Nephron (organoid): ENCODE measurements around the gene KCNMA1.

Experiments used
- H3K27ac Mint-ChIP-seq, 3 experiments: 2 replicates each; pipeline ENCODE4 v1.8.0; 2020; ENCODE audit warnings: mixed read lengths in 3 of 3, mild to moderate bottlenecking in 2 of 3, moderate library complexity in 1 of 3
- H3K27me3 Mint-ChIP-seq: 2 replicates; pipeline ENCODE4 v1.8.0; 2021; ENCODE audit warnings: low read depth, mild to moderate bottlenecking, moderate library complexity, mixed read lengths
- H3K36me3 Mint-ChIP-seq: 2 replicates; pipeline ENCODE4 v1.8.0; 2020; ENCODE audit warnings: low read depth, mixed read lengths
- H3K4me1 Mint-ChIP-seq: 2 replicates; pipeline ENCODE4 v1.8.0; 2020; ENCODE audit warnings: mixed read lengths
- H3K4me3 Mint-ChIP-seq, 3 experiments: 2 replicates each; pipeline ENCODE4 v1.8.0; 2020; ENCODE audit warnings: mild to moderate bottlenecking in 3 of 3, mixed read lengths in 3 of 3, moderate library complexity in 2 of 3
- H3K9me3 Mint-ChIP-seq: 2 replicates; pipeline ENCODE4 v1.8.0; 2020; ENCODE audit warnings: mixed read lengths
- CTCF ChIP-seq, 3 experiments: fragments of 200-600 bp; sonication (generic); IDR thresholded peaks; one replicate each; pipeline ENCODE4 v1.5.0; 2021; ENCODE audit warnings: antibody characterized with exemption in 3 of 3; ENCODE audit not compliant: unreplicated experiment in 3 of 3

Gene KCNMA1

GRCh38 chr10:77580482-77580881 lies 57.1 kb downstream of the KCNMA1 start:
- Mint-ChIP-seq H3K27me3 (peaks cover 10% of the 10 kb centered on the region), H3K27ac (no peak overlapping the region), H3K4me1 (peaks cover 38% of the 10 kb centered on the region), H3K4me3 (no peak overlapping the region), H3K36me3 (no peaks in the 10 kb centered on the region), H3K9me3 (no peaks in the 10 kb centered on the region)
- TF ChIP-seq CTCF (IDR thresholded peaks at IDR 0.05; ENCODE audit: unreplicated experiment in 3 of 3) = no peak

- Mint-ChIP-seq H3K9me3 (no peaks in the 10 kb centered on the region), H3K4me3 (no peak overlapping the region), H3K27ac (no peak overlapping the region), H3K27me3 (peaks cover 10% of the 10 kb centered on the region), H3K4me1 (peaks cover 33% of the 10 kb centered on the region), H3K36me3 (no peaks in the 10 kb centered on the region)
- TF ChIP-seq CTCF (IDR thresholded peaks at IDR 0.05; ENCODE audit: unreplicated experiment in 3 of 3) = no peak
Measured at GRCh38 chr10:77578583-77579227, 58.9 kb downstream of the KCNMA1 start.

- Mint-ChIP-seq H3K27me3 (peaks cover 10% of the 10 kb centered on the region), H3K4me1 (peaks cover 28% of the 10 kb centered on the region), H3K27ac (no peak overlapping the region), H3K36me3 (no peaks in the 10 kb centered on the region), H3K4me3 (no peak overlapping the region), H3K9me3 (no peaks in the 10 kb centered on the region)
- TF ChIP-seq CTCF (IDR thresholded peaks at IDR 0.05; ENCODE audit: unreplicated experiment in 3 of 3) = no peak
Measured at GRCh38 chr10:77577666-77578229, 59.9 kb downstream of the KCNMA1 start.

GRCh38 chr10:77576444-77577032 lies 61.1 kb downstream of the KCNMA1 start:
- peaks cover 24% of the 10 kb centered on the region for H3K4me1 Mint-ChIP-seq
- H3K27me3 Mint-ChIP-seq = peaks cover 7% of the 10 kb centered on the region
- no peak overlapping the region for H3K27ac Mint-ChIP-seq
- H3K4me3 Mint-ChIP-seq = no peak overlapping the region
- TF ChIP-seq CTCF (IDR thresholded peaks at IDR 0.05; ENCODE audit: unreplicated experiment in 3 of 3) = no peak
- H3K9me3 Mint-ChIP-seq = peaks cover under 1% of the 10 kb centered on the region
- H3K36me3 Mint-ChIP-seq = no peaks in the 10 kb centered on the region

GRCh38 chr10:77576007-77576367 lies 61.6 kb downstream of the KCNMA1 start:
- TF ChIP-seq CTCF (IDR thresholded peaks at IDR 0.05; ENCODE audit: unreplicated experiment in 3 of 3) = no peak
- Mint-ChIP-seq H3K27ac (no peak overlapping the region), H3K36me3 (no peaks in the 10 kb centered on the region)

More at GRCh38 chr10:77576007-77576367, 61.6 kb downstream of the KCNMA1 start:
- peaks cover 5% of the 10 kb centered on the region for H3K9me3 Mint-ChIP-seq
- H3K27me3 Mint-ChIP-seq = peaks cover 7% of the 10 kb centered on the region
- H3K4me1 Mint-ChIP-seq = peaks cover 28% of the 10 kb centered on the region
- no peak overlapping the region for H3K4me3 Mint-ChIP-seq
